Fibroblast of pulmonary artery (primary cell): ENCODE data around the gene MGAT4D.

ENCODE experiments used
- DNase-seq: peaks from one replicate; pipeline ENCODE4 v3.0.0-alpha.2; 2010; ENCODE audit warnings: low read depth
- H3K4me3 ChIP-seq: replicated peaks from 2 replicates; pipeline ENCODE4 v1.5.1; 2011; ENCODE audit warnings: low read depth, mild to moderate bottlenecking, control low read depth, low read length, moderate library complexity
- TF ChIP-seq, protein P1 (sequence below): IDR thresholded peaks from 2 replicates; pipeline ENCODE4 v1.5.1; 2011; ENCODE audit warnings: mild to moderate bottlenecking, control low read depth, low read length, inconsistent platforms; ENCODE audit errors: missing control alignments

The MGAT4D gene

DNA sequence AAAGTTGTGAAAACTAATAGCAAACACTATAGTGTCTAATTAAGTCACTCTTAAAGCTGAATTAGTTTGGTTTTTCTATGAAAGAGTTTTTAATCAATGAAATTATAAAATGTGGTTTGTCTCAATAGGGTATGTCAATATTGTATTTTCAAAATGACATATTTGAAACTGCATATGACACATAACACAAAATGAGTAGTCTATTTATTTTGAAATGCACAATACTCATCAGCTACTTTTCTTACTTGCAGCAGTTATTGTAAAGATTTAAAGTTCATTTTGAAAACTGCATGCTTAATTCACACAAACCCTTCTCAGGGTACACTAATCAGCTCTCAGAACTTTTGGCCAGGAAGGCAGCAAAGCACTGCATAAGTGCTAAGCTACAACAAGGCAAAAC is 91.8 kb downstream of the MGAT4D start:
- no peak overlapping the region for H3K4me3 ChIP-seq
- TF ChIP-seq, protein P1, sequence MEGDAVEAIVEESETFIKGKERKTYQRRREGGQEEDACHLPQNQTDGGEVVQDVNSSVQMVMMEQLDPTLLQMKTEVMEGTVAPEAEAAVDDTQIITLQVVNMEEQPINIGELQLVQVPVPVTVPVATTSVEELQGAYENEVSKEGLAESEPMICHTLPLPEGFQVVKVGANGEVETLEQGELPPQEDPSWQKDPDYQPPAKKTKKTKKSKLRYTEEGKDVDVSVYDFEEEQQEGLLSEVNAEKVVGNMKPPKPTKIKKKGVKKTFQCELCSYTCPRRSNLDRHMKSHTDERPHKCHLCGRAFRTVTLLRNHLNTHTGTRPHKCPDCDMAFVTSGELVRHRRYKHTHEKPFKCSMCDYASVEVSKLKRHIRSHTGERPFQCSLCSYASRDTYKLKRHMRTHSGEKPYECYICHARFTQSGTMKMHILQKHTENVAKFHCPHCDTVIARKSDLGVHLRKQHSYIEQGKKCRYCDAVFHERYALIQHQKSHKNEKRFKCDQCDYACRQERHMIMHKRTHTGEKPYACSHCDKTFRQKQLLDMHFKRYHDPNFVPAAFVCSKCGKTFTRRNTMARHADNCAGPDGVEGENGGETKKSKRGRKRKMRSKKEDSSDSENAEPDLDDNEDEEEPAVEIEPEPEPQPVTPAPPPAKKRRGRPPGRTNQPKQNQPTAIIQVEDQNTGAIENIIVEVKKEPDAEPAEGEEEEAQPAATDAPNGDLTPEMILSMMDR, result no peak
- DNase-seq, result no peak

- DNase-seq, result no peak
These were observed 98.0 kb downstream of the MGAT4D start for GRCh38 chr4:140400111-140400510.

DNA sequence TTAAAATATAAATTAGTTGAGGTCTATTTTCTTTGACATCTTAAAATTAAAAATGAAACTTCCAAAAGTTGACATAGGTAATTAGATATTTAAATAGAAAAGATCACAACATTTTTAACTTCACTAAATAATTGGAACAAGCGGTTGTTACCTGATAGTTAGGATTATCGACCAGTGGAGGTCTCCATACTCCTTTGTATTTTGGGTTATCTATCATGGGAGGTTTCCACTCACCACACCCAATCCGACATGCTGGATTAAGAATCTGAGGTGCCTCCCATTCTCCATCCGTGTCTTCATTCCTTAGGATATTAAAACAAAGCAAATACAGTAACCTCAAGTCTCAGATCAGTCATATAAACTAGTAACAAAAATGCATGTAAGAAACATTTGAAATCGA is 102.4 kb downstream of the MGAT4D start:
- no peak overlapping the region for H3K4me3 ChIP-seq
- TF ChIP-seq, protein P1, result no peak
- no peak for DNase-seq

More at GRCh38 chr4:140400111-140400510, 98.0 kb downstream of the MGAT4D start:
- H3K4me3 ChIP-seq, result no peak overlapping the region
- TF ChIP-seq, protein P1, result no peak
